ENCODE results near the gene S100Z. TPM values are rescaled to one million over a fixed set of nuclear protein-coding genes. Genes with fewer than 3 reads are reported as not detected.

The S100Z gene
- not detected in 2 replicates for total RNA-seq

GRCh38 chr5:76849419-76850291, at the start of gene S100Z:
S100Z (plus strand) TSS chr5:76850014; CDS start chr5:76875360, 25,346 bp downstream.

GRCh38 chr5:76818844-76819831, 30.7 kb upstream of the S100Z start, which contains the start of gene F2RL1:
F2RL1 (plus strand) TSS chr5:76819030; CDS start chr5:76819183, 153 bp downstream.

GRCh38 chr5:76952795-76953536, 103.2 kb downstream of the S100Z start, which contains the start of gene CRHBP:
CRHBP (plus strand) TSS chr5:76953045; CDS start chr5:76953135, 90 bp downstream.

Small RNA genes within 50 kb of the gene (small RNA-seq; reads per million reads assigned to genes)
- gene RN7SL208P (not detected), gene RNU6ATAC36P (0.33 reads per million)

Other genes starting within 250 kb of the S100Z start
- gene F2RL2, start 226.6 kb upstream of the S100Z start, total RNA-seq: 15.9 and 24.7 TPM in 2 replicates
- 34.7 and 51.2 TPM in 2 replicates for gene F2R, start 133.9 kb upstream of the S100Z start, total RNA-seq
- 2.6 and 3.9 TPM in 2 replicates for gene F2RL1, start 31.0 kb upstream of the S100Z start, total RNA-seq
- gene CRHBP, start 103.0 kb downstream of the S100Z start, total RNA-seq: 0.16 and 1.7 TPM in 2 replicates
- 21.6 and 22.7 TPM in 2 replicates for gene AGGF1, start 180.4 kb downstream of the S100Z start, total RNA-seq
- 1.7 and 3.1 TPM in 2 replicates for gene ZBED3, start 237.3 kb downstream of the S100Z start, total RNA-seq

Data from hair follicle dermal papilla cell (primary cell).